ENCODE results near the gene PRSS33.

DNA sequence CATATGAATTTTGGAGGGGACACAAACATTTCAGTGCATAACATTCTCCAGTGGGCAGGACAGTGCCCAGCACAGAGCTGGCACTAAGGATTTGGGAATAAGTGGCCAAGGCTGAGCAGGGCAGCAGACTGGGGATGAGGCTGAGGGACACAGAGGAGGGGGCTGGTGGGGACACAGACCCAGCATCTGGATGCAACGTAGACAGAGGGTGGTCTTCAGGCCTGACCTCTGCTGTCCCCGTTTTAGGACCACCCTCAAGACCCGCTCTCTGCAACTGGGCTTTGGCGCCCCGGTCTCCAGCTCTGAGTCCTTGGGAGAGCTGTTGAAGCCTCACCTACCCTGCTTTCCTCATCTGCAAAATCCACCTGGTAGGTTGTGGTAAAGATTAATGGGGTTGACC, 3.3 kb upstream of the PRSS33 start:
- TF ChIP-seq ZNF274 (IDR thresholded peaks at IDR 0.05; ENCODE audit: low read depth, low read length) (no peak), YY1 (IDR thresholded peaks at IDR 0.05; ENCODE audit: insufficient read depth, insufficient read length) (no peak), SUZ12 (IDR thresholded peaks at IDR 0.05; ENCODE audit: extremely low read depth, insufficient read depth, insufficient read length) (no peak)

Data from NT2/D1 (cell line).